Nephron (organoid): Measurements from ENCODE around the gene ATP2A2.

ENCODE experiments used
- H3K27ac Mint-ChIP-seq, 3 experiments: 2 replicates each; pipeline ENCODE4 v1.8.0; 2020; ENCODE audit warnings: mixed read lengths in 3 of 3, mild to moderate bottlenecking in 2 of 3, moderate library complexity in 1 of 3
- H3K27me3 Mint-ChIP-seq: 2 replicates; pipeline ENCODE4 v1.8.0; 2021; ENCODE audit warnings: low read depth, mild to moderate bottlenecking, moderate library complexity, mixed read lengths
- H3K36me3 Mint-ChIP-seq: 2 replicates; pipeline ENCODE4 v1.8.0; 2020; ENCODE audit warnings: low read depth, mixed read lengths
- H3K4me1 Mint-ChIP-seq: 2 replicates; pipeline ENCODE4 v1.8.0; 2020; ENCODE audit warnings: mixed read lengths
- H3K4me3 Mint-ChIP-seq, 3 experiments: 2 replicates each; pipeline ENCODE4 v1.8.0; 2020; ENCODE audit warnings: mild to moderate bottlenecking in 3 of 3, mixed read lengths in 3 of 3, moderate library complexity in 2 of 3
- H3K9me3 Mint-ChIP-seq: 2 replicates; pipeline ENCODE4 v1.8.0; 2020; ENCODE audit warnings: mixed read lengths
- TF ChIP-seq, protein P1 (sequence below), 3 experiments: fragments of 200-600 bp; sonication (generic); IDR thresholded peaks; one replicate each; pipeline ENCODE4 v1.5.0; 2021; ENCODE audit warnings: antibody characterized with exemption in 3 of 3; ENCODE audit not compliant: unreplicated experiment in 3 of 3

The ATP2A2 gene

DNA sequence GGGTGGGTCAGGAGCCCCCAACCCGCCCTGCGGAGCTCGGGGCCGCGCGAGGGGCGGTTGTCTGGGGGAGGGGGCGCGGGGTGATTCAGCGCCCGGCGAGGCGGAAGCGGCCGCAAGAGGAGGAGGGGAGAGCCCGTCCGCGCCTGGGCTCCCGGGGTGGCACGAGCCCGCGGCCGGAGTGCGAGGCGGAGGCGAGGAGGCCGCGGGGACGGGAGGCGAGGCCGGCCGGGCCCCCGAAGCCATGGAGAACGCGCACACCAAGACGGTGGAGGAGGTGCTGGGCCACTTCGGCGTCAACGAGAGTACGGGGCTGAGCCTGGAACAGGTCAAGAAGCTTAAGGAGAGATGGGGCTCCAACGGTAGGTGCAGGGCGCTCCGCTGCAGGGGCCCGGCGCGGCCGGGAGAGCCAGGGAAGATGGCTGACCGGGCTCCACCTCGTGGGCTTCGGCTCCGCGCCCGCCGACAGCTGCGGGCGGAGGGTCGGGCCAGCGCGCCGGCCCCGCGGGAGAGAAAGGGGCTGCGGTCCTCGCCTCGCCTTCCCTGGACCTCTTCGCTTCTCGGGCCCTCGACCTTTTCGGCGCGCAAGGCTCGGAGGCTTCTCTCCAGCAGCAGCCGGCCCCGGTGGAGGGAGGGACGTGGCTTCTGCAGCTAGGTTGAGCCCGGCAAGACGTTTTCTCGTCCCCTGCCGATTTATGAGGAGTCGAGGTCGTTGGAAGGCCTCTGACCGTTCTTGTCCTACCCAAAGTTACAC, 677 bp downstream of the ATP2A2 start:
- Mint-ChIP-seq H3K36me3 (peaks cover 32% of the 10 kb centered on the region), H3K4me1 (peaks cover 61% of the 10 kb centered on the region), H3K27me3 (no peaks in the 10 kb centered on the region), H3K9me3 (no peaks in the 10 kb centered on the region), H3K4me3 (peak overlapping the region; percentile 87 to 95 (median 93)), H3K27ac (peak overlapping the region; percentile 83 to 95 (median 94))
- TF ChIP-seq, protein P1, sequence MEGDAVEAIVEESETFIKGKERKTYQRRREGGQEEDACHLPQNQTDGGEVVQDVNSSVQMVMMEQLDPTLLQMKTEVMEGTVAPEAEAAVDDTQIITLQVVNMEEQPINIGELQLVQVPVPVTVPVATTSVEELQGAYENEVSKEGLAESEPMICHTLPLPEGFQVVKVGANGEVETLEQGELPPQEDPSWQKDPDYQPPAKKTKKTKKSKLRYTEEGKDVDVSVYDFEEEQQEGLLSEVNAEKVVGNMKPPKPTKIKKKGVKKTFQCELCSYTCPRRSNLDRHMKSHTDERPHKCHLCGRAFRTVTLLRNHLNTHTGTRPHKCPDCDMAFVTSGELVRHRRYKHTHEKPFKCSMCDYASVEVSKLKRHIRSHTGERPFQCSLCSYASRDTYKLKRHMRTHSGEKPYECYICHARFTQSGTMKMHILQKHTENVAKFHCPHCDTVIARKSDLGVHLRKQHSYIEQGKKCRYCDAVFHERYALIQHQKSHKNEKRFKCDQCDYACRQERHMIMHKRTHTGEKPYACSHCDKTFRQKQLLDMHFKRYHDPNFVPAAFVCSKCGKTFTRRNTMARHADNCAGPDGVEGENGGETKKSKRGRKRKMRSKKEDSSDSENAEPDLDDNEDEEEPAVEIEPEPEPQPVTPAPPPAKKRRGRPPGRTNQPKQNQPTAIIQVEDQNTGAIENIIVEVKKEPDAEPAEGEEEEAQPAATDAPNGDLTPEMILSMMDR (IDR thresholded peaks at IDR 0.05; ENCODE audit: unreplicated experiment in 3 of 3), result no peak

DNA sequence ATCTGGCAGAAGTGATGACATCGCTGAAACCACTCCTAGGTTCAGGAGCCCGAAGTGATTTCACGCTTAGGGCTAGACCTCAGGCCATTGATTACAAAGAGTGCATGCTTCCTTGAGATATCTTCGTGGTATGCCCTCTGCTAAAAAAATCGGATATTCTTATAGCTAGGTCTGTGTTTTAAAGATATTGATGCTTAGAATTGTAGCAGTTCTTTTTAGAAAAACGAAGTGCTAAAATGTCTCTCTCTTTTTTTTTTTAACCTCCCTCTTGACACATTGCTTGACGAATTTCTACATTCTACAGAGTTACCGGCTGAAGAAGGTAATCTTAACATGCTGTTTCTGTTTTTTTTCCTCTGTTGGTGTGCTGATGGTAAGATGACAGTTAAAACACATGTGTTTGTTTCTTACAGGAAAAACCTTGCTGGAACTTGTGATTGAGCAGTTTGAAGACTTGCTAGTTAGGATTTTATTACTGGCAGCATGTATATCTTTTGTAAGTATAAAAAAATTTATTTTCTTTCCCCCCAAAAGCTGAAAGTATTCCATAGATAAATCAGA, 1.3 kb downstream of the ATP2A2 start:
- H3K9me3 Mint-ChIP-seq, result no peaks in the 10 kb centered on the region
- H3K4me3 Mint-ChIP-seq, result peak overlapping the region; percentile 87 to 95 (median 93)
- peak overlapping the region; percentile 83 to 95 (median 94) for H3K27ac Mint-ChIP-seq
- TF ChIP-seq, protein P1 (IDR thresholded peaks at IDR 0.05; ENCODE audit: unreplicated experiment in 3 of 3), result no peak
- peaks cover 62% of the 10 kb centered on the region for H3K4me1 Mint-ChIP-seq
- peaks cover 37% of the 10 kb centered on the region for H3K36me3 Mint-ChIP-seq
- no peaks in the 10 kb centered on the region for H3K27me3 Mint-ChIP-seq

DNA sequence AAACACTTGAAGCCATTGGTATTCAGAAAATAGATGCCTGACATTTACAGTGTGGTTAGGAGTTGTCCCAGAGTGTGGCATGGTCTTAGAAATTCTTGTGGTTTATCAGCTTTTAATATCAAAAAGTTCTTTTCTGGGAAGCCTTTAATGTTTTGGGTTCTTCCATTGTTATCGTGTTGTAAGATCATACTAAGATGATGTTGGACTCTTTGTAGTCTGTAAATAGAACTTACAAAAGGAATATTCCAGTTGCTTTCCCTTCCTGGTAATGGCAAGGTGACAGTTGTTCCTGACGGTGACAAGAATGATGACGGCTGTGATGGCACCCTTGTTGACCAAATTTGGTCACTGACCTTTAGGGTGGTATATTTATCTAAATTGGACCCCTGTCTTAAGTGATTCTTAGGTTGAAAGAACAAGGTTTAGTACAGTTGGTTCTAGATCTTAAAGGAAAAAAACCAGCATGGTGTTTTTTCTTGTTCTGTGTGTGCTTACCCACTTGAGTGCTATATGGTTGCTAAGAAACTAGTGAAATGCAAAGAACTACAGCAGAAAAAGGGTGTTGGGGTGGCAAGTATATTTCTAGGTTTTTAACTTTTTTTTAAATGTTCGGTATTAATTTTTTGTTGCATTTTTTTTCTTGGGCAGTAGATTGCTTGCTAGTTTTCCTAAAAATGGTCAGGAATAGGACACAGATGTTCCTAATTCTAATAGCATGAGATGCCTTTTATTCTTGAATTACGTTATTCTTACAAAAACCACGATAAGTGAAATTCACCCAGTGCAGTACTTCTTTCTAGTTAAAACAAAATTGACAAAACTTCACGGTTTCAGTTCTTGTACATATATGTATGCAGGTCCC, 2.1 kb downstream of the ATP2A2 start:
- Mint-ChIP-seq H3K27ac (peak overlapping the region; percentile 83 to 95 (median 94)), H3K4me1 (peaks cover 54% of the 10 kb centered on the region), H3K36me3 (peaks cover 38% of the 10 kb centered on the region), H3K27me3 (no peaks in the 10 kb centered on the region), H3K4me3 (peak overlapping the region; percentile 87 to 95 (median 93)), H3K9me3 (no peaks in the 10 kb centered on the region)
- TF ChIP-seq, protein P1 (IDR thresholded peaks at IDR 0.05; ENCODE audit: unreplicated experiment in 3 of 3), result no peak

GRCh38 chr12:110284597-110284996, 3.5 kb downstream of the ATP2A2 start:
- H3K9me3 Mint-ChIP-seq, result no peaks in the 10 kb centered on the region
- TF ChIP-seq, protein P1 (IDR thresholded peaks at IDR 0.05; ENCODE audit: unreplicated experiment in 3 of 3), result no peak
- peaks cover 55% of the 10 kb centered on the region for H3K4me1 Mint-ChIP-seq
- H3K36me3 Mint-ChIP-seq, result peaks cover 52% of the 10 kb centered on the region
- H3K27ac Mint-ChIP-seq, result peak overlapping the region in 2 of 3 experiments; percentile 0 to 43
- H3K27me3 Mint-ChIP-seq, result no peaks in the 10 kb centered on the region
- H3K4me3 Mint-ChIP-seq, result peak overlapping the region; percentile 87 to 95 (median 93)

- Mint-ChIP-seq H3K9me3 (no peaks in the 10 kb centered on the region), H3K4me1 (peaks cover 53% of the 10 kb centered on the region), H3K36me3 (peaks cover 72% of the 10 kb centered on the region), H3K27me3 (no peaks in the 10 kb centered on the region), H3K27ac (no peak overlapping the region), H3K4me3 (peak overlapping the region in 1 of 3 experiments; percentile 47)
- TF ChIP-seq, protein P1 (IDR thresholded peaks at IDR 0.05; ENCODE audit: unreplicated experiment in 3 of 3), result no peak
Observed at GRCh38 chr12:110286623-110287022, 5.6 kb downstream of the ATP2A2 start.
